Vagina (tissue), 2 donors: Measurements from ENCODE around the gene TRAPPC8. TPM values are rescaled to one million over a fixed set of nuclear protein-coding genes. Genes with fewer than 3 reads are reported as not detected.
"Not testable (repeated sequence)": the region's sequence is repeated elsewhere in the genome, so short reads cannot be mapped to it uniquely, and the experiment has no call there.

Experiments
- DNase-seq, 2 donors: peaks; one replicate each; pipeline ENCODE4 v3.0.0-alpha.2; 2017; ENCODE audit errors: extremely low spot score in 2 of 2
- H3K27ac ChIP-seq: fragments of 200-600 bp; sonication (generic); one replicate; pipeline ENCODE4 v1.5.1; 2019
- H3K27me3 ChIP-seq: fragments of 200-600 bp; sonication (generic); one replicate; pipeline ENCODE4 v1.5.1; 2019
- H3K36me3 ChIP-seq, 2 donors: fragments of 200-600 bp; sonication (generic); one replicate each; pipeline ENCODE4 v1.5.1; 2017 to 2019
- H3K4me1 ChIP-seq: fragments of 200-600 bp; sonication (generic); one replicate; pipeline ENCODE4 v1.5.1; 2019
- H3K4me3 ChIP-seq, 2 donors: fragments of 200-600 bp; sonication (generic); 1 replicate in 1 of 2; 2 replicates in 1 of 2; pipeline ENCODE4 v1.5.1; 2016 to 2019
- H3K9me3 ChIP-seq: fragments of 200-600 bp; sonication (generic); one replicate; pipeline ENCODE4 v1.5.1; 2019
- CTCF ChIP-seq, 3 experiments: fragments of 450-650 bp in 2 of 3; fragments of 200-600 bp in 1 of 3; sonication (generic) in 1 of 3; IDR thresholded peaks; one replicate each; pipeline ENCODE4 v1.5.1; 2017 to 2019; ENCODE audit warnings: antibody characterized with exemption in 3 of 3, mild to moderate bottlenecking in 2 of 3, moderate library complexity in 2 of 3
- POLR2A ChIP-seq, 2 donors: fragments of 450-650 bp; IDR thresholded peaks; one replicate each; pipeline ENCODE4 v1.6.1; 2017; ENCODE audit warnings: antibody characterized with exemption in 2 of 2, mild to moderate bottlenecking in 2 of 2, moderate library complexity in 2 of 2
- POLR2AphosphoS5 ChIP-seq, 2 donors: sonication (generic); formaldehyde crosslinking; IDR thresholded peaks; one replicate each; pipeline ENCODE4 v1.9.0; 2017; ENCODE audit warnings: antibody characterized with exemption in 2 of 2, mild to moderate bottlenecking in 2 of 2, low read depth in 1 of 2; ENCODE audit not compliant: insufficient read depth in 1 of 2
- intact Hi-C: fragments of 100-400 bp; cut with DNase I; formaldehyde crosslinking; loops from one replicate; pipeline ENCODE4 v1.15.1; 2023
- total RNA-seq: library from RNA; depleted of rRNA; stranded (reverse); fragments of >200 nt; gene quantifications from one replicate; pipeline ENCODE4 v1.2.3, GENCODE V29; 2016

TRAPPC8 gene
- total RNA-seq, 1 donor from 2014 or later: 33.1 TPM

DNA sequence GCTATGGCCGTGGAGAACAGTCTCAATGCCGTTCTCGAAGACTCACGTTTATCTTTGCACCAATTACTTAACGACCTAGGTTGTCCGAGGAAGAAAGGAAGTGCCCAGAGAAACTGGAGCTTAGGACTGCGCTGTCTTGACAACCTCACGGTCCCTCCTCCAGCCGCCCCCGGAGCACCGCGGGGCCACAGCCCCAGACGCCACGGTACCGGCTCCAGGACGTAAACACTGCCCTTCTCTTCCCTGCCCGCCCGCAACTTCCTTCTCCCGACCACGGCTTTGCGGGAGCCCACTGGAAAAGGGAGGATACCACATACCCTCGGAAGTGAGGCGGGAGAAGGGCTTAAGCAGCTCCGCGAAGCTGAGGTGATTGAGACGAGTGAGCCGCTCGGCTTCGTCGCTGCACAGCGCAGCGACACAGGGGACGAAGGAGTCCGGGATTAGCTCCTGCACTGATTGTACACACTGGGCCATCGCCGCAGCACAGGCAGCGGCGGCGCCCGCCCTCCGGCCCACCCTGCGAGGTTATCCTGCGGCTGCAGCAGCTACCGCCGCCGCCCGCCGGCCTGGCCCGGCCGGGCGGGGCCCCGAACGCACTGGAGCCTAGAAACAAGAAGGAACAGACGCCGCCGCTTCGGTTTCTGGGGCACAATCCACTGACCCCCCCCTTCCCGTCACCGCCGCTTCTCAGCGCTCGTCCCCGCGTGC lies 483 bp downstream of the TRAPPC8 start:
- no peak for TF ChIP-seq CTCF (IDR thresholded peaks at IDR 0.05)
- no peak for TF ChIP-seq POLR2AphosphoS5 (IDR thresholded peaks at IDR 0.05; ENCODE audit: insufficient read depth in 1 of 2, low read depth in 1 of 2)
- no peak for TF ChIP-seq POLR2A (IDR thresholded peaks at IDR 0.05)
- intact Hi-C loops: loop anchor here (5.0 kb wide), 1 partner anchor 150 kb away; the partner anchor contains the start of gene RNF138
- Histone ChIP-seq H3K27ac (peak overlapping the region; percentile 93), H3K4me1 (peaks cover 43% of the 10 kb centered on the region), H3K36me3 (no peaks in the 10 kb centered on the region), H3K9me3 (no peaks in the 10 kb centered on the region), H3K4me3 (peak overlapping the region; percentile 89 to 93), H3K27me3 (no peaks in the 10 kb centered on the region)
- peak in 1 of 2 donors; percentile 74 for DNase-seq

DNA sequence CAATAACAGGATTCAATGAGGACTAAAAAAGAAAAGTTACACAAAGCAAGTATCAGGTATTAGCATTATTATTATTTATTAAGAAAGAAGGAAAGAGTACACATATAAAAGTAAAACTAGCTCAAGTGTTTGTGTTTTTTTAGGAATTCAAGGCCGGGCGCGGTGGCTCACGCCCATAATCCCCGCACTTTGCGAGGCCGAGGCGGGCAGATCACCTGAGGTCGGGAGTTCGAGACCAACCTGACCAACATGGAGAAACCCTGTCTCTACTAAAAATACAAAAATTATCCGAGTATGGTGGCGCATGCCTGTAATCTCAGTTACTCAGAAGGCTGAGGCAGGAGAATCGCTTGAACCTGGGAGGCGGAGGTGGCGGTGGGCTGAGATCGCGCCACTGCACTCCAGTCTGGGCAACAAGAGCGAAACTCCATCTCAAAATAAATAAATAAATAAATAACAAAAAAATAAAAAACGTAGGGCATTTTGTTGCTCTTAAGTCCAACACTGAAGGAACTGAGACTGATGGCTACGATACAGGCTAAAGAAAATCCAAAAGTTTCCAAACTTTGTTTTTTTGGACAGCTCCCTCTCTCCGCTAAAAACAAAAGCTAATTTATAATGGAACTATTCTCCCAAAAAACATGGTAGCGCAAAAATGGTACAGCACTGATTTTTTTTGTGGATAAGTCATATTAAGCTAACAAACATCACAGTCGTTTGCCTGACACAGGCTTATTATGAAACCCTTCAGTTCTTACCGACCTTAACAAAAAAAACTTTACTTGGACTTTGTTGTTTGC lies 1.7 kb downstream of the TRAPPC8 start:
- intact Hi-C loops: loop anchor here (5.0 kb wide), 1 partner anchor 151 kb away; the partner anchor contains the start of gene RNF138
- Histone ChIP-seq H3K4me1 (peaks cover 43% of the 10 kb centered on the region), H3K27ac (no peak overlapping the region), H3K27me3 (no peaks in the 10 kb centered on the region), H3K4me3 (peak overlapping the region; percentile 89 to 93), H3K9me3 (no peaks in the 10 kb centered on the region), H3K36me3 (no peaks in the 10 kb centered on the region)
- peak in 1 of 2 donors; percentile 1 for DNase-seq
- no peak for TF ChIP-seq CTCF (IDR thresholded peaks at IDR 0.05)
- no peak for TF ChIP-seq POLR2A (IDR thresholded peaks at IDR 0.05)
- TF ChIP-seq POLR2AphosphoS5 (IDR thresholded peaks at IDR 0.05; ENCODE audit: insufficient read depth in 1 of 2, low read depth in 1 of 2): no peak

DNA sequence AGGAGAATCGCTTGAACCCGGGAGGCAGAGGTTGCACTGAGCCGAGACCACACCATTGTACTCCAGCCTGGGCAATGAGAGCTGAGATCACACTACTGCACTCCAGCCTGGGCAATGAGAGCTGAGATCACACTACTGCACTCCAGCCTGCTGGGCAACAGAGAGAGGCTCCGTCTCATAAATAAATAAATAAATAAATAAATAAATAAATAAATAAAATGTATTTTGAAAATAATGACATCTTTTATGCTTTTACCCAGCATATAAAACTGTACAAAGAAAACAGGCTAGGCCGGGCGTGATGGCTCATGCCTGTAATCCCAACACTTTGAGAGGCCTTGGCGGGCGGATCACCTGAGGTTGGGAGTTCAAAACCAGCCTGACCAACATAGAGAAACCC lies 8.2 kb downstream of the TRAPPC8 start:
- H3K27me3 ChIP-seq, intact Hi-C loops: not testable (repeated sequence)

DNA sequence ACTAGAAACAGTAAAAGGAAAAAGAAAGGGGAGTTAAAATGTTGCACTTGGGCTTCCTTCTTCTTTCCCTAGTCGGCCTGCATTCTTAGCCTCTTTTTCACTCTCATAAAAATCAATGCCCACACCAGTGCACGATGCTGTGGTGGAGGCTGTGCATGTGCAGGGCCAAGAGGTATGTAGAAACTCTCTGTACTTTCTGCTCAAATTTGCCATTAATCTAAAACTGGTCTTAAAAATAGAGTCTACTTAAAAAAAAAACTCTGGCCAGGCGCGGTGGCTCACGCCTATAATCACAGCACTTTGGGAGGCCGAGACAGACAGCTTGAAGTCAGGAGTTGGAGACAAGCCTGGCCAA lies 11.1 kb downstream of the TRAPPC8 start:
- no peak for TF ChIP-seq POLR2A (IDR thresholded peaks at IDR 0.05)
- no peak for TF ChIP-seq CTCF (IDR thresholded peaks at IDR 0.05)
- TF ChIP-seq POLR2AphosphoS5 (IDR thresholded peaks at IDR 0.05; ENCODE audit: insufficient read depth in 1 of 2, low read depth in 1 of 2): no peak
- intact Hi-C loops: no loop called here
- no peak for DNase-seq
- H3K9me3 ChIP-seq: no peaks in the 10 kb centered on the region
- no peaks in the 10 kb centered on the region for H3K27me3 ChIP-seq
- H3K27ac ChIP-seq: no peak overlapping the region
- no peak overlapping the region for H3K4me3 ChIP-seq
- peaks cover 13% of the 10 kb centered on the region for H3K4me1 ChIP-seq
- H3K36me3 ChIP-seq: peaks cover 0 to 13% of the 10 kb centered on the region in 2 donors

More for the DNA sequence above, 8.2 kb downstream of the TRAPPC8 start:
- DNase-seq, H3K36me3 ChIP-seq, H3K4me3 ChIP-seq, H3K27ac ChIP-seq, H3K9me3 ChIP-seq: not testable (repeated sequence)
- peaks cover 26% of the 10 kb centered on the region for H3K4me1 ChIP-seq

- no peak for DNase-seq
- TF ChIP-seq POLR2A (IDR thresholded peaks at IDR 0.05): no peak
- TF ChIP-seq CTCF (IDR thresholded peaks at IDR 0.05): no peak
- no peak for TF ChIP-seq POLR2AphosphoS5 (IDR thresholded peaks at IDR 0.05; ENCODE audit: insufficient read depth in 1 of 2, low read depth in 1 of 2)
- Histone ChIP-seq H3K4me3 (no peak overlapping the region), H3K27ac (no peak overlapping the region), H3K27me3 (no peaks in the 10 kb centered on the region), H3K4me1 (peaks cover 13% of the 10 kb centered on the region), H3K36me3 (peaks cover 0 to 19% of the 10 kb centered on the region in 2 donors), H3K9me3 (no peaks in the 10 kb centered on the region)
- intact Hi-C loops: no loop called here
These were observed 11.6 kb downstream of the TRAPPC8 start for GRCh38 chr18:31931163-31931885.
